ENCODE results near the gene EHMT1.

The EHMT1 gene

DNA sequence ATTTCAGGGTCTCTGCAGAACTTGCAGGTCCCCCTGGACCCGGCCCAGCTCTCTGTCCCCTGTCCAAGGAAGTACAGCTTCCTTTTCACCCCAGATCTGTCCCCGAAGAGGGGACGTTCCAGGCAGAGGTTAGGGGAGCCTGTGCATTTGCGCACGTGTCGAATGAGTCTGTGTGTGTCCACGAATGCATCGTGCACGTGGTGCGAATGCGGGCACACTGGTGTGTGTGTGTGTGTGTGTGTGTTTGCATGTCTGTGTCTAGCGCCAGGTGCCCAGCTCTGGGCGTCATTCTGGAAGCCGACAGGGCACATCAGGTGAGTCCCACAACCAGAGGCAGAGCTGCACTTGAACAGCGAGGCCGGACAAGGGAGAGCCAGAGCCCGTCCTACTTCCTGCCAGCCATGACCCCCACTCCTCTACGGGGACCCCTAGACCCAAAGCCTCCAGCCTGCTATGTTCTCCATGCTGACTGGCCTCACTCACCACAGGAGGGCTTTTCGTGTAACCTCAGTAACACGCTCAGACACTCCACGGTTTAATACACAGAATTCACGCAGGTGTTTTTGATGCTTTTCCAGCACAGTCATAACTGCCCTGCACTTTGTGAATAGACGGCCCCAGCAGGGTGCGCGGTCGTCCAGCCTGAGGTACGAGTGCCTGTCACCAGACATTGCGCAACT lies 217.5 kb downstream of the EHMT1 start:
- no peak for DNase-seq

- no peak for DNase-seq
These were observed 218.0 kb downstream of the EHMT1 start for GRCh38 chr9:137836831-137837241.

DNA sequence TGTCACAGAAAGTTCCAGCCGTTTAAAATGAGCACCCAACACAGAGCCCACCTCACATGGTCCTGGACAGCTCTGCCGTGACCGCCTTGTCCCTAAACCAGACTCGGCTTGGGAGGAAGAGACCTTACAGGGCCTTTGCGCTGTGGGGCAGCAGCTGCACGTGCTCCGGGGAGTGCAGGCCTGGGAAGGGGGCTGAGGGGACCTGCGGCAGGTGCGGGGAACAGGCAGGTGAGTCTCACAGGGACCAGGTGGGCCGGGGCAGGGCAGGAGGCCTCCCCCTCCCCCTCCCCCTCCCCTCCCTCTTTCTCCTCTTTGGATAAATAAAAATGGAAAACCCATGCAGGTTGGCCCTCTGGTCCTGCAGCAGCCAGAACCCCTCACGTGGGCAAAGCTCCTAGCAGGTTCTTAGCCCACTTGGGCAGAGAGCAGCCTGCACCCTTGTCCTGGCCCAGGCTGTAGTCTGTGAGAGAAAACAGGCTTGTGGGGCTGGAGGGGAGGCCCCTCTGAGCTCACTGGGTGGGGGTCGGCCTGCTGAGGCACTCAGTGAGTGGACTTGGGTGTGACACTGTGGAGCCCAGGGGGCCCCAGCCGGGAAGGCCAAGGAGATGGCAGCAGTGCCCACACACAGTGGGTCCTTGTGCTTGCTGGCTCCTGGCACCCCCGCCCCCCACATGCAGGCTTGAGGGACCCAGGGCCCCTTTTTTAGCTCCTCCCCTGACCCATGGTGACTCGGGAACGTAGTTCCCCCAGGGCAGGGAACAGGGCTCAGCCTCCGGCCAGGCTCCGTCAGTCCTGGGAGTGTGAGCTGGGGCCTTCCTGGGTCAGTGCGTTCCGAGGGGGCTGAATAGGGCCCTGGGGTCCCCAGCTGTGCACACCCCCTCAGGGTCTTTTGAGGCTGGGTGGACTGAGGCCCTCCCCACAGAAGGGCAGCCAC lies 218.8 kb downstream of the EHMT1 start:
- no peak for DNase-seq

GRCh38 chr9:137838576-137838975 lies 219.8 kb downstream of the EHMT1 start:
- DNase-seq, result no peak

- no peak for DNase-seq
These were observed 224.6 kb downstream of the EHMT1 start for GRCh38 chr9:137843355-137843754.

- DNase-seq, result no peak
These were observed 232.9 kb downstream of the EHMT1 start for GRCh38 chr9:137851516-137852267.

- no peak for DNase-seq
These were observed 234.7 kb downstream of the EHMT1 start for GRCh38 chr9:137853392-137853995.

- no peak for DNase-seq
These were observed 241.6 kb downstream of the EHMT1 start for GRCh38 chr9:137860361-137860760.

DNA sequence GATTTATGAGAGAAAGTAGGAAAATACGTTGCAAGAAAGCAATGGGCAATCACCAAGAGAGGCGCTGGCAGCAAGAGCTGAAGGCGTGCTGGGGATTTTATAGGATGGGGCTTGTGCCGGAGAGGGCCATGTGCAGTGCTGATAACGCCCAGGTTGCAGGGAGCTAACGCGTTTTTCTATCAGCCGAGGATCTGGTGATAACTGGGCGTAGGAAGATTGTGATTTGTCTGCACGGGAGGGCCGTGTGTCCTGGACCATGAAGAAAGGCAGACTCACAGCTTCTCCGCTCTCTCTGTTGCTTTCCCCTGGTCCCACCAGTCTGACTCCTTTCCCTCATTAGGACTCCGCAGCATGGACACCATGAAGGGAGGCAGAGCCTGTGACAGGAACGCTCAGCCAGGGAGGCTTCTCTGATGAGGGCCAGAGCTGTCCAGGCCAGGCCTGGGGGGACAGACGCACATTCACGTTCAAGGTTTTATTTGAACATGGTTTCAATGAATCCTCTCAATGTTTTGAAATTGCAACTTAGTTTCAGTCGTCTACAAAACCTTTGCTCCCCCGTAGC lies 246.9 kb downstream of the EHMT1 start:
- DNase-seq, result no peak

- DNase-seq, result no peak
These were observed 247.7 kb downstream of the EHMT1 start for GRCh38 chr9:137866226-137867141.

DNA sequence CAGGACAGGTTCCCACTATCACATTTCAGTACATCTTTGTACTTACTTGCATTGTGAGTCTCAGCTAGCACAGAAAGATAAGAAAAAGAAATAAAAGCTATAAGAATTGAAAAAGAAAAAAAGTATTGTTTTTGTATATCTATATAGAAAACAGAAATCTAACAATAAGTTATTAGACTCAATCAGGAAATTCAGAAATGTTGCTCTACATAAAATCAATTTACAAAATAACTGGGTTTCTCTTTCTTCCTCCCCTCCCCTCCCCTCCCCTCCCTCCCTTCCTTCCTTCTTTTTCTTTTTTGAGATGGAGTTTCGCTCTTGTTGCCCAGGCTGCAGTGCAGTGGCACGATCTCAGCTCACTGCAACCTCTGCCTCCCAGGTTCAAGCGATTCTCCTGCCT lies 251.6 kb downstream of the EHMT1 start:
- no peak for DNase-seq

GRCh38 chr9:137872296-137872695 lies 253.5 kb downstream of the EHMT1 start:
- DNase-seq, result no peak

DNA sequence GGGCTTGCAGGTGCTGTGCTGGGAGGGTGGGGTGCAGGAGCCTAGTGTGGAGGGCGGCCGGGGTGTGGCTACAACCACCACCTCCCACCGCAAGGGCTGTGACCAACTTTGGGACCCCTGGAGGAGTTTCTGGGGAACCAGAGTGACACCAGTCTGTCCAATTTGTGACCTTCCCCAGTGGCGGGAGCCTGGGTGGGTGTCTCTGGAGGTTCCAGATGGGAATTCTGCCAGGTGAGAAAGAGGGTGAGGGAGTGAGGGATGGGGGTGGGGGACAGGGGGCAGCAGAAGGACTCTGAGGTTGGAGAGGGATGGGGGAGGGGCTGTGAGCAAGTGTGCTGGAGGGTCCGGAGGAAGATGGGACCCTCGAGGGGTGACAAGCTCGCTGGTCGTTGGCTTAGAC lies 254.6 kb downstream of the EHMT1 start:
- DNase-seq, result no peak

- no peak for DNase-seq
These were observed 255.1 kb downstream of the EHMT1 start for GRCh38 chr9:137873858-137874362.

GRCh38 chr9:137875354-137875753 lies 256.5 kb downstream of the EHMT1 start:
- DNase-seq, result no peak

DNA sequence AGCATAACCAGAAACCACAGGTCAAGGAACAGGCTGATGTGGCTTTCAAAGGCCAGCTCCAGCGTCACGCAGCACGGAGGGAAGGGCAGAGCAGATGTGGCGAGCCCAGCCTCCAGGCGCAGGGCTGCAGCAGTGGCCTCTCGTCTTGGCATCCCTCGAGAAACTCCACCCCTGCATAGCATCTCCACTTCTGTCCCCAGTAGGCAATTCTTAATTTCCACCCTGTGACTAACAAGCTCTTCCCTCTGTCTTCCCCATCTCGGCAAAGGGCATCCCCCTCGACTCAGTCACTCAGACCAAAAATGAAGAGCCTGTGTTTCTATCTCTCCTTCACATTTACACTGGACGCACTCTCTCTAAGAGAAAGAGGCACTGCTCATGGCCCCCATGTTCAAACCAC lies 257.0 kb downstream of the EHMT1 start:
- no peak for DNase-seq

- no peak for DNase-seq
These were observed 257.5 kb downstream of the EHMT1 start for GRCh38 chr9:137876269-137876668.

GRCh38 chr9:137876781-137877386 lies 258.1 kb downstream of the EHMT1 start:
- no peak for DNase-seq

- peak; percentile 8 for DNase-seq
These were observed 258.8 kb downstream of the EHMT1 start, which contains the start of gene CACNA1B for GRCh38 chr9:137877506-137878122. CACNA1B (plus strand) TSS chr9:137877782; CDS start chr9:137877934, 152 bp downstream.
